ENCODE results near the gene CDK11B.
A peak's percentile ranks its signal among the peaks of the same experiment; 100 is the strongest.

CDK11B gene

DNA sequence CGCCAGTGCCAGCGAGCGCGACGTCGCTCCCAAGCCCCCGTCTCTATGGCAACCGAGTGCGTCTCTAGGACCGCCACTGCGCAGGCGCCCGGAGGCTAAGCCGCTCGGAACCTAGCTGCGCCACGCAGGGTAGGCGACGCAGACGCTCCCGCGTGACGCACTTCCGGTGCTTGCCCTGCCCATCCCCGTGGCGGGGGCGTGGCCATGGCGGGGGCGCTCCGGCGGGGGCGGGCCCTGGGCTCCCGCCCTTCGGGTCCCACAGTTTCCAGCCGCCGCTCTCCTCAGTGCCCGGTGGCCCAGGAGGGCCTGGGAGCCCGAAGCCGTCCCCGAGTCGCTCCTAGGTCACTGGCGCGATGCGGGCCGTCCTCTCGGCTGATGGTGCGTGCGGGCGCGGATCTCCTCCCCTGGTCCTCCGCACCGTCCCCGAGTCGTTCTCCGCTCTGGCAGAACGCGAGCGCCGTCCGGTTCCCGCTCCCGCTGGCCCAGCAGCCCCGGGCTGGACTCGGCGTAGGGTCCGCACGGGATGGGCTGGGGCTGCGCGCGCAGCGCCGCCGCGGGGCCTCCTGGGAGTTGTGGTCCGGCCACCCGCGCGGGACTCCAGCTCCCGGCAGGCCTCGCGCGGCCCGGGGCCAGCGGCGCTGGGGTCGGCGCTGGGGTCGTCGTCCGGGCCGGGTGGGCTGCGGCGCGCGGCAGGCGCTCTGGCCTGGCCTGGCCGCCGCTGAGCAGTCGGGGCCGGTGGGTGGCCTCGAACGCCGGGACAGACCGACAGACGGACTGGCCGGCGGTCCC lies 43.4 kb downstream of the CDK11B start, which contains the start of gene MIB2:
Gene MIB2 (plus strand): TSS at position 245 of the 789 bp plus-strand sequence. CDS start 7,953 bp downstream, outside the sequence.
- peak within 1 kb of the TSS; percentile 89 for H3K4me3 ChIP-seq (ENCODE audit: low read depth, low read length)
- 0 out of 2 replicates have a peak, but pooled peaks have one; percentile 6 for TF ChIP-seq CTCF (IDR thresholded peaks at IDR 0.05; ENCODE audit: borderline replicate concordance, insufficient read depth, low read depth, low read length)

GRCh38 chr1:1614954-1615255 lies 43.9 kb downstream of the CDK11B start:
- peak overlapping the region; percentile 89 for H3K4me3 ChIP-seq (ENCODE audit: low read depth, low read length)
- TF ChIP-seq CTCF (IDR thresholded peaks at IDR 0.05; ENCODE audit: borderline replicate concordance, insufficient read depth, low read depth, low read length): no peak

- H3K4me3 ChIP-seq (ENCODE audit: low read depth, low read length): peak overlapping the region; percentile 89
Observed at GRCh38 chr1:1614204-1614953, 44.4 kb downstream of the CDK11B start.

DNA sequence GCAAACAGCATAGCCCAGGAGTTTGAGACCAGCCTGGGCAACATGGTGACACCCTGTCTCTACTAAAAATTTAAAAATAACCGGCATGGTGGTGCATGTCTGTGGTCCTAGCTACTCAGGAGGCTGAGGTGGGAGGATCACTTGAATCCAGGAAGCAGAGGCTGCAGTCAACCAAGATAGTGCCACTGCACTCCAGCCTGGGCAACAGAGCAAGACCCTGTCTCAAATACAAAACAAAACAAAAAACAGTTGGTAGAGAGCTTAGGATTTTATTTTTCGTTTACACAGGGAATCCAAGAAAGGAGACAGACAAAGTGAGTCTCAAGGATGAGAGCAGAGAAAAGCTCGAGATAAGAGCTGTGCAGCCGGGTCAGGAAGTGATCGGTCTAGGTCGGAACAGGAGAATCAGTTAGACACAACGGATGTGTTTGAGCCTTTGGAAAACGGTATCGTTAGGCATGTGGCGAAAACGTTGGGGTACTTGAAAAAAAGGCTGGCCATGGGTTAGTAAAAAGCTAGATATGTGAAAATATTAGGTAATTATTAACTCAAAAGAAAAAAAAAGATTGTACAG lies 45.2 kb downstream of the CDK11B start:
- no peak overlapping the region for H3K4me3 ChIP-seq (ENCODE audit: low read depth, low read length)
- TF ChIP-seq CTCF (IDR thresholded peaks at IDR 0.05; ENCODE audit: borderline replicate concordance, insufficient read depth, low read depth, low read length): no peak

More at GRCh38 chr1:1614204-1614953, 44.4 kb downstream of the CDK11B start:
- no peak for TF ChIP-seq CTCF (IDR thresholded peaks at IDR 0.05; ENCODE audit: borderline replicate concordance, insufficient read depth, low read depth, low read length)

GRCh38 chr1:1612104-1612400 lies 46.8 kb downstream of the CDK11B start:
- H3K4me3 ChIP-seq (ENCODE audit: low read depth, low read length): no peak overlapping the region
- no peak for TF ChIP-seq CTCF (IDR thresholded peaks at IDR 0.05; ENCODE audit: borderline replicate concordance, insufficient read depth, low read depth, low read length)

DNA sequence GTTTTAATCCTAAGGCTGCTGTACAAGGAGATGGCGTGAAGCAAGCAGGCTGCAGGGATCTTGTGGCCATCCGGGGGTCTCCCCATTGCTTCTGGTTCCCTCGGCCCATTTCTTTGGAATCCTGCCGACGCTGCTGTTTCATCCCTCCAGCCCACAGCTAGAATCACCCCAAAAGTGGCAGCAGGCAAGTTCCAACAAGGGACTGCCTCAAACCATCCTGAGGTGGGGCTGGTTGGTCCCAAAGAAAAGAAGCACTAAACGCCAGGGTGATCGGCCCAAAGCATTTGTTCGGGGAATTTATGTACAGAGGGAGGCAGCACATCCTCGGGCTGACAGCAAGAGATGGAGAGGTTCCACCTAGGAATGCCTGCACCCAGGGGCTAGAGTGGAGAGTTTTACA lies 48.0 kb downstream of the CDK11B start:
- H3K4me3 ChIP-seq (ENCODE audit: low read depth, low read length): no peak overlapping the region
- no peak for TF ChIP-seq CTCF (IDR thresholded peaks at IDR 0.05; ENCODE audit: borderline replicate concordance, insufficient read depth, low read depth, low read length)
